IMR-90 (cell line): ENCODE data around the gene CTDSPL. TPM values are rescaled to one million over a fixed set of nuclear protein-coding genes. Genes with fewer than 3 reads are reported as not detected.

ENCODE experiments used
- ATAC-seq: fragments of 200-7000 bp; cut with Tn5 transposase; 2 replicates; pipeline ENCODE4 v1.9.1; 2020; ENCODE audit warnings: low read depth, mild to moderate bottlenecking, moderate library complexity
- BruUV-seq: library from RNA; stranded (reverse); fragments of 400-500 nt; replicated peaks from 2 replicates; lab custom pipeline; 2021; lab: Mats Ljungman, UMichigan
- CTCF ChIA-PET: fragments of 300-600 bp; formaldehyde crosslinking; extraction: SDS; loops from one replicate; lab custom pipeline; 2021; ENCODE audit warnings: antibody characterized with exemption; lab: Yijun Ruan, JAX
- POLR2A ChIA-PET: fragments of 300-600 bp; sonication (Branson Sonifier 250); formaldehyde crosslinking; loops from one replicate; lab custom pipeline; 2022; ENCODE audit warnings: antibody characterized with exemption; ENCODE audit not compliant: unreplicated experiment; lab: Charles Lee
- DNase-seq: peaks from one replicate; pipeline ENCODE4 v3.0.0; 2013
- H2AFZ ChIP-seq: replicated peaks from 2 replicates; pipeline ENCODE3; 2013; ENCODE audit warnings: low read length, mild to moderate bottlenecking; ENCODE audit not compliant: poor library complexity
- H2AK5ac ChIP-seq: 2 replicates; pipeline ENCODE4 v1.6.1; 2013; ENCODE audit warnings: low read depth, low read length, inconsistent platforms
- H2AK9ac ChIP-seq: replicated peaks from 2 replicates; pipeline ENCODE3; 2013; ENCODE audit warnings: mild to moderate bottlenecking, low read depth, low read length, moderate library complexity; ENCODE audit not compliant: poor library complexity
- H2BK120ac ChIP-seq: 2 replicates; pipeline ENCODE4 v1.6.1; 2013; ENCODE audit warnings: low read depth, low read length, inconsistent platforms
- H2BK15ac ChIP-seq: 3 replicates; pipeline ENCODE4 v1.6.1; 2013; ENCODE audit warnings: low read depth, low read length, inconsistent platforms
- H2BK20ac ChIP-seq: 2 replicates; pipeline ENCODE4 v1.6.1; 2013; ENCODE audit warnings: low read depth, mild to moderate bottlenecking, inconsistent platforms, low read length, moderate library complexity
- H2BK5ac ChIP-seq: 2 replicates; pipeline ENCODE4 v1.6.1; 2013; ENCODE audit warnings: mild to moderate bottlenecking, low read depth, low read length, inconsistent platforms; ENCODE audit not compliant: poor library complexity, severe bottlenecking
- H3K14ac ChIP-seq: replicated peaks from 2 replicates; pipeline ENCODE4 v1.6.1; 2013; ENCODE audit warnings: low read depth, low read length, inconsistent platforms
- H3K18ac ChIP-seq: 2 replicates; pipeline ENCODE4 v1.6.1; 2013; ENCODE audit warnings: low read depth, low read length, control low read depth
- H3K23ac ChIP-seq: 2 replicates; pipeline ENCODE4 v1.6.1; 2013; ENCODE audit warnings: low read depth, low read length, inconsistent platforms
- H3K27ac ChIP-seq: 2 replicates; pipeline ENCODE4 v1.5.1; 2013; ENCODE audit warnings: mild to moderate bottlenecking, control low read depth, low read length; ENCODE audit not compliant: insufficient read depth
- H3K27me3 ChIP-seq: 2 replicates; pipeline ENCODE4 v1.6.1; 2013; ENCODE audit warnings: low read length; ENCODE audit not compliant: control insufficient read depth, insufficient read depth
- H3K36me3 ChIP-seq: 2 replicates; pipeline ENCODE4 v1.6.1; 2013; ENCODE audit warnings: low read length, mixed read lengths; ENCODE audit not compliant: control insufficient read depth, insufficient read depth
- H3K4ac ChIP-seq: 2 replicates; pipeline ENCODE4 v1.6.1; 2013; ENCODE audit warnings: low read depth, low read length, inconsistent platforms
- H3K4me1 ChIP-seq: 2 replicates; pipeline ENCODE4 v1.6.1; 2013; ENCODE audit warnings: low read length, mixed read lengths; ENCODE audit not compliant: control insufficient read depth, insufficient read depth
- H3K4me2 ChIP-seq: 2 replicates; pipeline ENCODE4 v1.6.1; 2013; ENCODE audit warnings: low read depth, mild to moderate bottlenecking, control low read depth, low read length, moderate library complexity
- H3K4me3 ChIP-seq: 2 replicates; pipeline ENCODE4 v1.5.1; 2013; ENCODE audit warnings: low read depth, mild to moderate bottlenecking, control low read depth, low read length, moderate library complexity; ENCODE audit not compliant: insufficient read depth
- H3K56ac ChIP-seq: 2 replicates; pipeline ENCODE4 v1.6.1; 2013; ENCODE audit warnings: low read length, inconsistent platforms; ENCODE audit not compliant: insufficient read depth; ENCODE audit errors: extremely low read depth
- H3K79me1 ChIP-seq, 2 experiments: 2 replicates each; pipeline ENCODE4 v1.6.1; 2013; ENCODE audit warnings: low read length in 2 of 2, inconsistent platforms in 1 of 2, low read depth in 1 of 2
- H3K9ac ChIP-seq: 2 replicates; pipeline ENCODE4 v1.6.1; 2013; ENCODE audit warnings: low read depth, low read length, control low read depth
- H3K9me1 ChIP-seq: 2 replicates; pipeline ENCODE4 v1.6.1; 2013; ENCODE audit warnings: low read length, inconsistent platforms; ENCODE audit not compliant: insufficient read depth
- H3K9me3 ChIP-seq: 2 replicates; pipeline ENCODE4 v1.6.1; 2013; ENCODE audit warnings: low read length; ENCODE audit not compliant: control insufficient read depth, insufficient read depth
- H4K20me1 ChIP-seq: 2 replicates; pipeline ENCODE4 v1.6.1; 2013; ENCODE audit warnings: low read length, inconsistent platforms; ENCODE audit not compliant: insufficient read depth
- H4K5ac ChIP-seq: 2 replicates; pipeline ENCODE4 v1.6.1; 2013; ENCODE audit warnings: mild to moderate bottlenecking, low read depth, low read length, control low read depth
- H4K8ac ChIP-seq, 2 experiments: 2 replicates each; pipeline ENCODE4 v1.6.1; 2013; ENCODE audit warnings: low read depth in 2 of 2, low read length in 2 of 2, control low read depth in 1 of 2, inconsistent platforms in 1 of 2
- H4K91ac ChIP-seq: 2 replicates; pipeline ENCODE4 v1.6.1; 2013; ENCODE audit warnings: low read depth, low read length, inconsistent platforms; ENCODE audit not compliant: insufficient read depth
- BHLHE40 ChIP-seq: fragments of 150-350 bp; IDR thresholded peaks from 2 replicates; pipeline ENCODE4 v1.6.1; 2016; ENCODE audit warnings: mild to moderate bottlenecking, low read depth, low read length
- CEBPB ChIP-seq: IDR thresholded peaks from 2 replicates; pipeline ENCODE4 v1.6.1; 2012; ENCODE audit warnings: low read depth, low read length, improper control_type of control experiment
- CHD1 ChIP-seq: IDR thresholded peaks from 2 replicates; pipeline ENCODE4 v1.6.1; 2012; ENCODE audit warnings: low read depth, low read length, improper control_type of control experiment
- CTCF ChIP-seq: conservative IDR thresholded peaks from 2 replicates; pipeline ENCODE4 v1.5.1; 2012; ENCODE audit warnings: mild to moderate bottlenecking, low read depth, low read length, improper control_type of control experiment
- ELK1 ChIP-seq: fragments of 150-350 bp; IDR thresholded peaks from 2 replicates; pipeline ENCODE4 v1.6.1; 2016; ENCODE audit warnings: low read depth, mild to moderate bottlenecking, low read length, moderate library complexity, borderline replicate concordance
- FOS ChIP-seq: fragments of 150-350 bp; IDR thresholded peaks from 2 replicates; pipeline ENCODE4 v1.6.1; 2016; ENCODE audit warnings: low read depth, low read length
- MAFK ChIP-seq: IDR thresholded peaks from 2 replicates; pipeline ENCODE4 v1.6.1; 2012; ENCODE audit warnings: low read depth, low read length, improper control_type of control experiment
- MAZ ChIP-seq: IDR thresholded peaks from 2 replicates; pipeline ENCODE4 v1.6.1; 2012; ENCODE audit warnings: low read depth, mild to moderate bottlenecking, low read length, improper control_type of control experiment, moderate library complexity, borderline replicate concordance
- MXI1 ChIP-seq: IDR thresholded peaks from 2 replicates; pipeline ENCODE4 v1.6.1; 2012; ENCODE audit warnings: low read depth, mild to moderate bottlenecking, low read length, moderate library complexity, borderline replicate concordance
- NFE2L2 ChIP-seq: fragments of 150-350 bp; IDR thresholded peaks from 2 replicates; pipeline ENCODE4 v1.6.1; 2016; ENCODE audit warnings: low read depth, mild to moderate bottlenecking, low read length
- POLR2A ChIP-seq: IDR thresholded peaks from 2 replicates; pipeline ENCODE4 v1.6.1; 2012; ENCODE audit warnings: mild to moderate bottlenecking, low read depth, low read length
- RAD21 ChIP-seq: IDR thresholded peaks from 2 replicates; pipeline ENCODE4 v1.6.1; 2012; ENCODE audit warnings: low read length, improper control_type of control experiment
- RCOR1 ChIP-seq: IDR thresholded peaks from 2 replicates; pipeline ENCODE4 v1.6.1; 2012; ENCODE audit warnings: mild to moderate bottlenecking, low read length, improper control_type of control experiment; ENCODE audit not compliant: insufficient replicate concordance
- RFX5 ChIP-seq: IDR thresholded peaks from 2 replicates; pipeline ENCODE4 v1.8.0; 2012; ENCODE audit warnings: low read depth, mild to moderate bottlenecking, low read length, moderate library complexity
- SMC3 ChIP-seq: fragments of 150-350 bp; IDR thresholded peaks from 2 replicates; pipeline ENCODE4 v1.6.1; 2016; ENCODE audit warnings: low read depth, mild to moderate bottlenecking, antibody characterized with exemption, low read length, moderate library complexity
- USF2 ChIP-seq: fragments of 150-350 bp; IDR thresholded peaks from 2 replicates; pipeline ENCODE4 v1.6.1; 2017; ENCODE audit warnings: mild to moderate bottlenecking, antibody characterized with exemption, low read length, low read depth
- WGBS, 2 experiments: methylation state at CpG; one replicate each; pipeline versions ENCODE4 v1.1.5 to v1.1.7; 2013; ENCODE audit warnings: missing lambda C conversion rate in 2 of 2; ENCODE audit not compliant: insufficient read length in 1 of 2; ENCODE audit errors: extremely low coverage in 2 of 2; 5-methylcytosine and 5-hydroxymethylcytosine counted together
- dilution Hi-C: fragments of 300-500 bp; cut with HindIII; formaldehyde crosslinking; loops from one replicate; pipeline ENCODE4 v1.14.3; 2018; ENCODE audit warnings: low sequenced_read_pairs; ENCODE audit not compliant: unreplicated experiment
- in situ Hi-C: fragments of 300-500 bp; cut with MboI; formaldehyde crosslinking; loops from 3 replicates; pipeline ENCODE4 v1.14.3; 2019; ENCODE audit warnings: low sequenced_read_pairs, inconsistent platforms, mixed read lengths
- intact Hi-C: fragments of 100-400 bp; cut with micrococcal nuclease; formaldehyde crosslinking; loops from 2 replicates; pipeline ENCODE4 v1.10.0; 2022
- polyA plus RNA-seq, 3 experiments: library from polyadenylated mRNA; depleted of rRNA; stranded (reverse); fragments of >200 nt; gene quantifications; 2 replicates each; pipeline ENCODE4 v1.2.3, GENCODE V29; 2012; ENCODE audit warnings: low replicate concordance in 1 of 3
- total RNA-seq: library from RNA; depleted of rRNA; stranded (reverse); fragments of >200 nt; gene quantifications from 2 replicates; pipeline ENCODE4 v1.2.3, GENCODE V29; 2012

The CTDSPL gene
- total and polyA plus RNA-seq, 2 of the 4 experiments (the other 2 are of a cell fraction): 24.5 to 29.0 TPM

- Histone ChIP-seq H3K27ac (peak overlapping the region; percentile 57; the same call in 1 of the 2 replicates), H2AFZ (no peak overlapping the region), H3K14ac (peak overlapping the region; percentile 44), H2AK5ac (peak overlapping the region; percentile 85), H3K36me3 (no peaks in the 10 kb centered on the region), H2BK120ac (peak overlapping the region; percentile 87), H3K4me2 (no peak overlapping the region; the same call in 1 of the 2 replicates), H3K9me3 (no peaks in the 10 kb centered on the region), H3K23ac (peak overlapping the region; percentile 89; the same call in 1 of the 2 replicates), H3K9ac (no peak overlapping the region), H3K79me1 (peaks cover 36 to 69% of the 10 kb centered on the region in 2 experiments), H3K27me3 (no peaks in the 10 kb centered on the region), H3K9me1 (peaks cover 22% of the 10 kb centered on the region), H3K56ac (no peak overlapping the region), H4K5ac (peak overlapping the region; percentile 43), H3K4me3 (no peak overlapping the region), H3K18ac (peak overlapping the region; percentile 62), H3K4ac (peak overlapping the region; percentile 91), H2AK9ac (no peak overlapping the region), H2BK15ac (peak overlapping the region; percentile 62; the same call in 1 of the 3 replicates), H2BK20ac (peak overlapping the region; percentile 94), H2BK5ac (peak overlapping the region; percentile 81), H4K20me1 (peaks cover 7% of the 10 kb centered on the region; the same call in 1 of the 2 replicates), H4K91ac (peak overlapping the region; percentile 68), H4K8ac (peak overlapping the region; percentile 31 to 62; a peak in 3 of 4 replicates), H3K4me1 (peaks cover 16% of the 10 kb centered on the region)
- dilution Hi-C loops (no loop called here), in situ Hi-C loops (no loop called here), intact Hi-C loops (no loop called here)
- TF ChIP-seq POLR2A (no peak), BHLHE40 (no peak), USF2 (no peak), NFE2L2 (no peak), RAD21 (no peak), CTCF (no peak), ELK1 (no peak), RFX5 (no peak), CEBPB (no peak), MXI1 (no peak), RCOR1 (no peak), MAZ (no peak), FOS (no peak), MAFK (no peak), SMC3 (no peak), CHD1 (no peak)
- POLR2A ChIA-PET: interaction anchor here (0.6 kb wide), 1 partner anchor 221 kb away, joined by 6 read pairs; no protein-coding TSS in a partner anchor
- no CpG with 5 or more reads among the region's 6 CpGs for WGBS, 2 experiments
- BruUV-seq: no TSS peak
- DNase-seq (no peak), ATAC-seq (no peak)
- CTCF ChIA-PET: interaction anchor here (0.6 kb wide), 1 partner anchor 9 kb away, joined by 5 read pairs; no protein-coding TSS in a partner anchor
Measured at GRCh38 chr3:37937156-37937555, 75.5 kb downstream of the CTDSPL start.
